H1 (cell line): Measurements from ENCODE around the gene EXOC2. TPM values are rescaled to one million over a fixed set of nuclear protein-coding genes. Genes with fewer than 3 reads are reported as not detected.
A peak's percentile ranks its signal among the peaks of the same experiment; 100 is the strongest.

ENCODE experiments used
- CTCF ChIA-PET: fragments of 300-600 bp; sonication (Branson Sonifier 250); formaldehyde crosslinking; loops from one replicate; lab custom pipeline; 2021; ENCODE audit not compliant: partially characterized antibody; lab: Charles Lee
- POLR2A ChIA-PET: fragments of 300-600 bp; sonication (Branson Sonifier 250); formaldehyde crosslinking; loops from one replicate; lab custom pipeline; 2021; ENCODE audit warnings: inconsistent platforms; ENCODE audit not compliant: partially characterized antibody; lab: Charles Lee
- DNase-seq, 2 experiments: peaks; one replicate each; pipeline versions ENCODE4 v3.0.0 to v3.0.0-alpha.2; 2010 to 2022; ENCODE audit warnings: low spot score in 2 of 2, low read depth in 1 of 2, mixed read lengths in 1 of 2
- FAIRE-seq: peaks from 2 replicates; lab custom pipeline; 2011; peaks lifted over from hg19 to GRCh38; lab: Jason Lieb, UNC
- H2AFZ ChIP-seq: 2 replicates; pipeline ENCODE4 v1.8.1; 2012; ENCODE audit warnings: low read length, inconsistent platforms
- H2AK5ac ChIP-seq: 2 replicates; pipeline ENCODE4 v1.6.1; 2013; ENCODE audit warnings: low read depth, low read length
- H2BK120ac ChIP-seq: replicated peaks from 2 replicates; pipeline ENCODE3; 2013; ENCODE audit warnings: low read depth, low read length, inconsistent platforms
- H2BK12ac ChIP-seq: 2 replicates; pipeline ENCODE4 v1.6.1; 2013; ENCODE audit warnings: low read depth, low read length
- H2BK15ac ChIP-seq: 2 replicates; pipeline ENCODE4 v1.6.1; 2013; ENCODE audit warnings: low read length
- H2BK20ac ChIP-seq: 2 replicates; pipeline ENCODE4 v1.6.1; 2013; ENCODE audit warnings: low read length
- H2BK5ac ChIP-seq: 2 replicates; pipeline ENCODE4 v1.6.1; 2013; ENCODE audit warnings: low read depth, low read length
- H3K14ac ChIP-seq: 2 replicates; pipeline ENCODE4 v1.6.1; 2013; ENCODE audit warnings: inconsistent platforms; ENCODE audit not compliant: insufficient read length
- H3K18ac ChIP-seq: 2 replicates; pipeline ENCODE4 v1.6.1; 2013; ENCODE audit warnings: low read length; ENCODE audit errors: extremely low read depth
- H3K23ac ChIP-seq: 2 replicates; pipeline ENCODE4 v1.6.1; 2013; ENCODE audit warnings: inconsistent platforms; ENCODE audit not compliant: insufficient read length
- H3K23me2 ChIP-seq: 2 replicates; pipeline ENCODE4 v1.6.1; 2013; ENCODE audit warnings: low read depth, low read length
- H3K27ac ChIP-seq: 2 replicates; pipeline ENCODE4 v1.6.1; 2011; ENCODE audit warnings: low read depth, low read length, inconsistent platforms
- H3K27me3 ChIP-seq, 4 experiments: replicated peaks in 1 of 4; 1 replicate in 1 of 4; 2 replicates in 3 of 4; pipeline versions ENCODE4 v1.6.1 to v1.8.1; 2011 to 2013; ENCODE audit warnings: low read length in 3 of 4, mild to moderate bottlenecking in 3 of 4, inconsistent platforms in 2 of 4, mixed read lengths in 2 of 4, moderate library complexity in 1 of 4; ENCODE audit not compliant: control insufficient read depth in 3 of 4, insufficient read depth in 3 of 4; ENCODE audit errors: extremely low read depth in 1 of 4
- H3K36me3 ChIP-seq, 4 experiments: 2 replicates each; pipeline versions ENCODE4 v1.6.1 to v1.8.1; 2011 to 2013; ENCODE audit warnings: mild to moderate bottlenecking in 4 of 4, low read length in 3 of 4, moderate library complexity in 2 of 4, control low read depth in 1 of 4, inconsistent platforms in 1 of 4; ENCODE audit not compliant: insufficient read depth in 4 of 4, control insufficient read depth in 2 of 4
- H3K4ac ChIP-seq: replicated peaks from 2 replicates; pipeline ENCODE3; 2013; ENCODE audit warnings: low read length, low read depth, mixed read lengths, inconsistent platforms; ENCODE audit not compliant: insufficient read length
- H3K4me1 ChIP-seq, 4 experiments: replicated peaks in 1 of 4; 1 replicate in 1 of 4; 2 replicates in 3 of 4; pipeline versions ENCODE4 v1.6.1 to v1.8.1; 2011 to 2013; ENCODE audit warnings: low read length in 3 of 4, inconsistent platforms in 2 of 4, mixed read lengths in 1 of 4; ENCODE audit not compliant: insufficient read depth in 4 of 4, control insufficient read depth in 3 of 4
- H3K4me2 ChIP-seq, 2 experiments: 2 replicates each; pipeline versions ENCODE4 v1.6.1 to v1.8.1; 2011 to 2013; ENCODE audit warnings: low read depth in 2 of 2, low read length in 2 of 2, control low read depth in 1 of 2, inconsistent platforms in 1 of 2, mild to moderate bottlenecking in 1 of 2; ENCODE audit not compliant: insufficient read depth in 1 of 2
- H3K4me3 ChIP-seq, 4 experiments: fragments of 200-600, 300-600 bp in 1 of 4; sonication (generic), shearing (Covaris generic), sonication (Bioruptor Twin) in 1 of 4; 2 replicates each; pipeline versions ENCODE4 v1.5.1 to v1.8.1; 2011 to 2016; ENCODE audit warnings: low read length in 4 of 4, low read depth in 3 of 4, control low read depth in 2 of 4, inconsistent platforms in 2 of 4, mild to moderate bottlenecking in 2 of 4, mixed read lengths in 1 of 4, moderate library complexity in 1 of 4; ENCODE audit not compliant: insufficient read depth in 2 of 4; ENCODE audit errors: extremely low read depth in 1 of 4
- H3K56ac ChIP-seq: replicated peaks from 2 replicates; pipeline ENCODE3; 2013; ENCODE audit warnings: low read depth, mild to moderate bottlenecking, mixed read lengths, low read length, inconsistent platforms; ENCODE audit not compliant: insufficient read length
- H3K79me1 ChIP-seq: 2 replicates; pipeline ENCODE4 v1.6.1; 2013; ENCODE audit warnings: low read depth, low read length, control low read depth
- H3K79me2 ChIP-seq, 2 experiments: 2 replicates each; pipeline versions ENCODE4 v1.6.1 to v1.8.1; 2012 to 2013; ENCODE audit warnings: low read length in 2 of 2, mild to moderate bottlenecking in 2 of 2, inconsistent platforms in 1 of 2; ENCODE audit not compliant: insufficient read depth in 2 of 2, control insufficient read depth in 1 of 2
- H3K9ac ChIP-seq, 4 experiments: replicated peaks in 1 of 4; 1 replicate in 1 of 4; 2 replicates in 3 of 4; pipeline versions ENCODE4 v1.6.1 to v1.8.1; 2011 to 2013; ENCODE audit warnings: low read depth in 3 of 4, low read length in 3 of 4, control low read depth in 2 of 4, mild to moderate bottlenecking in 2 of 4, moderate library complexity in 2 of 4, inconsistent platforms in 1 of 4; ENCODE audit errors: extremely low read depth in 1 of 4
- H3K9me3 ChIP-seq, 2 experiments: 2 replicates each; pipeline versions ENCODE4 v1.6.1 to v1.8.1; 2012 to 2013; ENCODE audit warnings: mild to moderate bottlenecking in 2 of 2, moderate library complexity in 2 of 2, control low read depth in 1 of 2, inconsistent platforms in 1 of 2, low read depth in 1 of 2, low read length in 1 of 2, mixed read lengths in 1 of 2; ENCODE audit not compliant: insufficient read depth in 2 of 2
- H4K20me1 ChIP-seq, 2 experiments: replicated peaks in 1 of 2; 2 replicates each; pipeline versions ENCODE3 to v1.8.1; 2011 to 2013; ENCODE audit warnings: inconsistent platforms in 2 of 2, low read length in 2 of 2, mild to moderate bottlenecking in 1 of 2; ENCODE audit not compliant: insufficient read depth in 2 of 2, control insufficient read depth in 1 of 2
- H4K5ac ChIP-seq: 2 replicates; pipeline ENCODE4 v1.6.1; 2013; ENCODE audit warnings: low read length, low read depth, mixed read lengths, inconsistent platforms; ENCODE audit not compliant: insufficient read length
- H4K8ac ChIP-seq: 2 replicates; pipeline ENCODE4 v1.8.0; 2013; ENCODE audit warnings: mild to moderate bottlenecking, moderate library complexity, low read length, inconsistent platforms; ENCODE audit not compliant: insufficient read depth; ENCODE audit errors: extremely low read depth
- H4K91ac ChIP-seq: replicated peaks from 2 replicates; pipeline ENCODE3; 2013; ENCODE audit warnings: low read length, mixed read lengths, inconsistent platforms; ENCODE audit not compliant: insufficient read length
- EP300 ChIP-seq, 2 experiments: IDR thresholded peaks; 1 replicate in 1 of 2; 2 replicates in 1 of 2; pipeline ENCODE4 v1.6.1; 2011 to 2012; ENCODE audit warnings: low read depth in 2 of 2, low read length in 2 of 2, mild to moderate bottlenecking in 2 of 2, borderline replicate concordance in 1 of 2, inconsistent platforms in 1 of 2, moderate library complexity in 1 of 2
- POLR2A ChIP-seq, 2 experiments: IDR thresholded peaks; 1 replicate in 1 of 2; 2 replicates in 1 of 2; pipeline ENCODE4 v1.6.1; 2011; ENCODE audit warnings: low read depth in 2 of 2, low read length in 2 of 2, mild to moderate bottlenecking in 2 of 2; ENCODE audit errors: control extremely low read depth in 1 of 2
- TBP ChIP-seq: IDR thresholded peaks from 2 replicates; pipeline ENCODE4 v1.6.1; 2011; ENCODE audit warnings: low read depth, low read length, improper control_type of control experiment
- WGBS, 2 experiments: shearing (Covaris generic) in 1 of 2; methylation state at CpG; one replicate each; pipeline versions ENCODE4 v1.1.6 to v1.1.7; 2013 to 2015; ENCODE audit warnings: low lambda C conversion rate in 2 of 2, mixed read lengths in 2 of 2, inconsistent platforms in 1 of 2, low coverage in 1 of 2, missing lambda C conversion rate in 1 of 2; ENCODE audit not compliant: insufficient replicate concordance in 2 of 2, insufficient coverage in 1 of 2, insufficient read length in 1 of 2; ENCODE audit errors: extremely low coverage in 1 of 2, missing lambda C conversion rate in 1 of 2; 5-methylcytosine and 5-hydroxymethylcytosine counted together
- polyA plus RNA-seq, 7 experiments: library from polyadenylated mRNA; depleted of rRNA in 3 of 7; stranded (reverse) in 5 of 7; unstranded in 2 of 7; fragments of >200 nt in 5 of 7; fragments of 200-250 nt in 2 of 7; gene quantifications; 1 replicate in 5 of 7; 2 replicates in 1 of 7; 4 replicates in 1 of 7; pipeline versions ENCODE4 v1.2.1 to v1.2.3, GENCODE V29; 2011 to 2013; ENCODE audit warnings: missing spikeins in 2 of 7, mixed read lengths in 2 of 7
- total RNA-seq: library from RNA; stranded (reverse); fragmentation: NEBNext Ultra II Directional; extraction: Animal tissue kit (Norgen Biotek cat#: 25700); gene quantifications from 2 replicates; pipeline ENCODE4 v1.2.1, GENCODE V29; 2021

Gene EXOC2
- total and polyA plus RNA-seq, 2 of the 8 experiments (the other 6 are each of a cell fraction or from before 2014, with no cell fraction given), result 25.5 to 44.4 TPM

DNA sequence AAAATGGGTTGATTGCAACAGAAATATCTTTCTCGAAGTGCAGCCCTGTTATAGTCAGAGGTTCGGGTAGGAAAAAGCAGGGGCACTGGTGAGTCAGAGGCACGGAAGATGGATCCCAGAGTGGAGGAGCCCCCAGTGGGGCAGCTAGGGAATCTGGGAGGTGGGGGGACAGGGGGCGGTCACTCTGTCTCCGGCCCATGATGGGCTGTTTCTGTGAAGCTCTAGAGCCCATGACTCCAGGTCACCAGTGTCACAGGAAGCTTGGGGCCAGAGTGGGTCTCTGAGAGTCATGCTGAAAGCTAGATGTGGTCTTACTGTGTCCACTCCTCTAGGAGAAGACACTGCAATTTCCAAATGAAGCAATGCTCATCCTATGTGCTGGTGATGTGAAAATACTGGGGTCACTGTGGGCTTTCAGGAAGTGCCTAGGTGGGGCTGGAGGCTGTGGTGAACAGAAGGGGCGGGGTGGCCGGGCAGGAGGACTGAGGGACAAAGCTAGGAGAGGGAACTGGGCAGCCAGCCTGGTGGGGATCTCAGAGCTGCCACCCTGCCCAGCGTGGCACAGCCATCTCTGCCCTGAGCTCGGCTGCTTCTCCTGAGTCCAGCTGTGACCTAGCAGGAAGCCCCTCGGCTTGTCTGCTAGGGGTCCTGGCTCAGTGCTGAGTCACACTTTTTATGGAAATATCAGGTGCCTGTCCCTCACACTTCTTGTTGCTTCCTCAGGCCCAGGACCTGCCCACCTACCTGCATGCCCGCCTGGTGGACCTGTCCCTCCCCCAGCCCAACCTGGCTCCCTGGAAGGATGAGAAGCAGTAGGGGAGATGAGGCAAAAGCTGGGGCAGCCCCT lies 247.1 kb downstream of the EXOC2 start:
- no peak overlapping the region for H3K18ac ChIP-seq
- no peak overlapping the region for H3K4me2 ChIP-seq
- no peaks in the 10 kb centered on the region for H3K79me1 ChIP-seq
- DNase-seq (no peak), FAIRE-seq (no peak)
- WGBS, 2 experiments, result 93% methylated on average over 9 of the region's 11 CpGs; no CpG with 5 or more reads in 1 of the 2 experiments
- H2BK20ac ChIP-seq, result no peak overlapping the region
- H2BK15ac ChIP-seq, result no peak overlapping the region
- no peak overlapping the region for H2AK5ac ChIP-seq
- H3K9ac ChIP-seq, result no peak overlapping the region
- no peaks in the 10 kb centered on the region for H3K79me2 ChIP-seq
- H2BK12ac ChIP-seq, result no peak overlapping the region
- H4K91ac ChIP-seq, result no peak overlapping the region
- ChIA-PET CTCF (interaction anchor here (0.6 to 1.7 kb wide), 5 partner anchors 27 to 94 kb away, joined by 3 to 7 read pairs (median 4); no protein-coding TSS in a partner anchor), POLR2A (interaction anchor here (1.0 kb wide), 1 partner anchor 153 kb away, joined by 3 read pairs; the partner anchor contains the start of gene DUSP22)
- H3K9me3 ChIP-seq, result peaks cover 6 to 19% of the 10 kb centered on the region in 2 experiments; a peak in 3 of 4 replicates
- H3K4me3 ChIP-seq, result no peak overlapping the region
- no peaks in the 10 kb centered on the region for H4K20me1 ChIP-seq
- H3K14ac ChIP-seq, result no peak overlapping the region
- no peak overlapping the region for H2BK5ac ChIP-seq
- H3K36me3 ChIP-seq, result no peaks in the 10 kb centered on the region; a peak in 1 of 8 replicates
- H4K8ac ChIP-seq, result peak overlapping the region; percentile 57
- H3K27ac ChIP-seq, result no peak overlapping the region
- H3K4me1 ChIP-seq, result peaks cover 0 to 3% (median 0%) of the 10 kb centered on the region in 4 experiments; a peak in 1 of 7 replicates
- H2AFZ ChIP-seq, result no peak overlapping the region
- peak overlapping the region; percentile 34 for H3K23ac ChIP-seq
- H3K4ac ChIP-seq, result no peak overlapping the region
- H3K27me3 ChIP-seq, result no peaks in the 10 kb centered on the region
- H3K56ac ChIP-seq, result no peak overlapping the region
- no peak overlapping the region for H4K5ac ChIP-seq
- no peaks in the 10 kb centered on the region for H3K23me2 ChIP-seq
- H2BK120ac ChIP-seq, result no peak overlapping the region
- TF ChIP-seq EP300 (IDR thresholded peaks at IDR 0.05; ENCODE audit: borderline replicate concordance in 1 of 2, low read depth in 2 of 2, low read length in 2 of 2) (no peak), TBP (no peak), POLR2A (IDR thresholded peaks at IDR 0.05; ENCODE audit: control extremely low read depth in 1 of 2, low read depth in 2 of 2, low read length in 2 of 2) (no peak)
